ENCODE results near the gene ATP1B3. TPM values are rescaled to one million over a fixed set of nuclear protein-coding genes. Genes with fewer than 3 reads are reported as not detected.

ATP1B3 gene
- total and polyA plus RNA-seq, 2 of the 13 experiments (the other 11 are each of a cell fraction or from before 2014, with no cell fraction given), result 84.3 to 93.6 TPM

- TF ChIP-seq HCFC1 (IDR thresholded peaks at IDR 0.05; ENCODE audit: low read depth, low read length) (no peak), GPN1 (CRISPR knock-in tag; IDR thresholded peaks at IDR 0.05; ENCODE audit: borderline replicate concordance) (no peak), THAP11 (CRISPR knock-in tag; IDR thresholded peaks at IDR 0.05) (no peak), HDAC6 (IDR thresholded peaks at IDR 0.05; ENCODE audit: low read depth, low read length) (no peak), LCORL (IDR thresholded peaks at IDR 0.05) (no peak), LCORL (CRISPR knock-in tag; IDR thresholded peaks at IDR 0.05) (peak; percentile 63; the same call in 1 of the 2 replicates), HNF4G (IDR thresholded peaks at IDR 0.05; ENCODE audit: borderline replicate concordance, low read depth, low read length) (peak; percentile 45; the same call in 1 of the 2 replicates), HNF4G (CRISPR knock-in tag; IDR thresholded peaks at IDR 0.05; ENCODE audit: borderline replicate concordance, low read depth) (no peak), ARID5B (CRISPR knock-in tag; IDR thresholded peaks at IDR 0.05) (peak; percentile 73), HNF1A (IDR thresholded peaks at IDR 0.05; ENCODE audit: low read depth) (no peak), HNF1A (CRISPR knock-in tag; IDR thresholded peaks at IDR 0.05; ENCODE audit: borderline replicate concordance) (no peak), PHF21A (CRISPR knock-in tag; IDR thresholded peaks at IDR 0.05) (no peak), MAFG (CRISPR knock-in tag; IDR thresholded peaks at IDR 0.05) (no peak), CHD2 (IDR thresholded peaks at IDR 0.05; ENCODE audit: low read depth, low read length) (no peak), ZBTB10 (CRISPR knock-in tag; IDR thresholded peaks at IDR 0.05; ENCODE audit: borderline replicate concordance) (no peak), ARID4A (CRISPR knock-in tag; IDR thresholded peaks at IDR 0.05; ENCODE audit: borderline replicate concordance) (no peak)
Observed at GRCh38 chr3:141949972-141950371, 73.5 kb downstream of the ATP1B3 start (continued).

Data from HepG2 (cell line).